Esophagus squamous epithelium (tissue), 4 donors: ENCODE data around the gene RPRM.
"Not testable (repeated sequence)": the region's sequence is repeated elsewhere in the genome, so short reads cannot be mapped to it uniquely, and the experiment has no call there.

Experiments used
- CTCF ChIP-seq, 6 experiments: fragments of 450-650 bp in 4 of 6; fragments of 200-600 bp in 2 of 6; sonication (generic) in 2 of 6; IDR thresholded peaks; one replicate each; pipeline ENCODE4 v1.5.1; 2016 to 2019; ENCODE audit warnings: antibody characterized with exemption in 6 of 6, mild to moderate bottlenecking in 4 of 6, moderate library complexity in 4 of 6
- POLR2A ChIP-seq, 4 donors: fragments of 450-650 bp; IDR thresholded peaks; one replicate each; pipeline ENCODE4 v1.6.1; 2017; ENCODE audit warnings: antibody characterized with exemption in 4 of 4, mild to moderate bottlenecking in 4 of 4, moderate library complexity in 3 of 4

GRCh38 chr2:153440090-153440489 lies 38.5 kb downstream of the RPRM start:
- TF ChIP-seq CTCF, POLR2A (IDR thresholded peaks at IDR 0.05): not testable (repeated sequence)
